ENCODE measurements around the gene SLC9C1. TPM values are rescaled to one million over a fixed set of nuclear protein-coding genes. Genes with fewer than 3 reads are reported as not detected.

Gene SLC9C1
- total RNA-seq, 2 experiments from 2014 or later = not detected

DNA sequence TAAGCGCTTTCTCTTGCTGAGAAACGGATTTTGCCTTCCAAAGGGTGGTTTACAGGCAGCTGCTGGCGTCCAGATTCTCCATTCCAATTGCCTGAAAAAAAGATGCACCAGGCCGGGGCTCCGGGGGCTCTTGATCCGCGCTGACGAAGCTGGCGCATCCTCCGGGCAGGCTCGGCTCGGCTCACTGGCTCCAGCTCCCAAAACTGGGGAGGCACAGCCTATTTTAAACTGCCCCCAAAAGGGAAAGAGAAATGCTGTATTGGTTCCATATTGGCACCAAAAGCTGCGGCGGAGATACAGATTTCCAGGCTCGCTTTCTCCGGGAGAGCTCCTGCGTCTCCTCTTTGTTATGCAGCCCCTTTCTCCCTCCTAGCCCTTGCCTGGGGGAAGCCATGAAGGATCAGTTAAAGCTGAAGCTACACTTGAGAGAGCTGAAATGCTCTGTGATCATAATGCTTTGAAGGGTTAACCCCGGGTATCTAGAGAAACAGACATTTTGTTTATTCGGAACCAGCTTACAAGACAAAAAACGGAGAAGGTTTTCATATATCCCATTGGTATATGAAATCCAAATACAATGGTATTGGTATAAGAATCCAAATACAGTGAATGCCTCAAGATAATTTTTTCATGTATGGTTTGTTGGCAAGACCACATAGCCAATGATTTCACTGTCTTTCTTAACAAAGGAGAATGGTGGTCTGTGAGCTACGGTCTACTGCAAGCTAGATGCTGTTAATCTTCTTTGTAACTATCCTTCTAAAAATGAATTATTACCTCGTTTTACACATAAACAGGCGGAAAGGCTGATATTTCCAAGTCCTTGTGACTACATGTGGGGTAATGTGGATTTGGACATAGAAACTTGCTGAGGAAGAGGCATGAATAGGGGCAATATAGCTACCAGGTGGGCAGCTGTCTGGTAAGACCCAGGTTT is 39.6 kb upstream of the SLC9C1 start:
- DNase-seq = peak in 6 of 14 experiments; percentile 5 to 42 (median 14)
- H3K36me3 ChIP-seq (ENCODE audit: insufficient read depth, low read length) = no peaks in the 10 kb centered on the region
- TF ChIP-seq, protein P1, sequence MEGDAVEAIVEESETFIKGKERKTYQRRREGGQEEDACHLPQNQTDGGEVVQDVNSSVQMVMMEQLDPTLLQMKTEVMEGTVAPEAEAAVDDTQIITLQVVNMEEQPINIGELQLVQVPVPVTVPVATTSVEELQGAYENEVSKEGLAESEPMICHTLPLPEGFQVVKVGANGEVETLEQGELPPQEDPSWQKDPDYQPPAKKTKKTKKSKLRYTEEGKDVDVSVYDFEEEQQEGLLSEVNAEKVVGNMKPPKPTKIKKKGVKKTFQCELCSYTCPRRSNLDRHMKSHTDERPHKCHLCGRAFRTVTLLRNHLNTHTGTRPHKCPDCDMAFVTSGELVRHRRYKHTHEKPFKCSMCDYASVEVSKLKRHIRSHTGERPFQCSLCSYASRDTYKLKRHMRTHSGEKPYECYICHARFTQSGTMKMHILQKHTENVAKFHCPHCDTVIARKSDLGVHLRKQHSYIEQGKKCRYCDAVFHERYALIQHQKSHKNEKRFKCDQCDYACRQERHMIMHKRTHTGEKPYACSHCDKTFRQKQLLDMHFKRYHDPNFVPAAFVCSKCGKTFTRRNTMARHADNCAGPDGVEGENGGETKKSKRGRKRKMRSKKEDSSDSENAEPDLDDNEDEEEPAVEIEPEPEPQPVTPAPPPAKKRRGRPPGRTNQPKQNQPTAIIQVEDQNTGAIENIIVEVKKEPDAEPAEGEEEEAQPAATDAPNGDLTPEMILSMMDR (IDR thresholded peaks at IDR 0.05) = no peak
- Mint-ChIP-seq H3K9me3 (no peaks in the 10 kb centered on the region), H3K27ac (peak overlapping the region; percentile 73), H3K4me3 (peak overlapping the region; percentile 94), H3K36me3 (ENCODE audit: low read depth) (no peaks in the 10 kb centered on the region), H3K4me1 (ENCODE audit: low read depth) (peaks cover 50% of the 10 kb centered on the region), H3K27me3 (no peaks in the 10 kb centered on the region)
- no peaks in the 10 kb centered on the region for H3K9me3 ChIP-seq (ENCODE audit: control insufficient read depth in 1 of 2, insufficient read depth in 1 of 2, low read length in 2 of 2)
- ChIA-PET CTCF (interaction anchor here (0.7 to 1.1 kb wide), 3 partner anchors 25 to 127 kb away, joined by 3 read pairs; no protein-coding TSS in a partner anchor), POLR2A (interaction anchor here (0.6 to 4.6 kb wide), 20 partner anchors 9 to 263 kb away, joined by 3 to 38 read pairs (median 4); partner anchors contain the start of genes ATG3, BTLA, GCSAM and SLC35A5)
- peak overlapping the region; percentile 78 for H3K4me3 ChIP-seq (ENCODE audit: low read length)
- H3K4me1 ChIP-seq (ENCODE audit: insufficient read depth, low read length) = peaks cover 13% of the 10 kb centered on the region
- peak overlapping the region in 1 of 2 donors; percentile 40 for H3K27ac ChIP-seq (ENCODE audit: low read depth in 1 of 2, low read length in 2 of 2)
- intact Hi-C loops (cut with DNase I, micrococcal nuclease) = loop anchor here in 1 of 2 experiments (10.0 kb wide), 1 partner anchor 101 kb away; no protein-coding TSS in a partner anchor
- peak; percentile 60 for ATAC-seq (ENCODE audit: poor library complexity)
- H3K27me3 ChIP-seq (ENCODE audit: control insufficient read depth in 1 of 2, insufficient read depth in 2 of 2, low read length in 2 of 2) = no peaks in the 10 kb centered on the region

DNA sequence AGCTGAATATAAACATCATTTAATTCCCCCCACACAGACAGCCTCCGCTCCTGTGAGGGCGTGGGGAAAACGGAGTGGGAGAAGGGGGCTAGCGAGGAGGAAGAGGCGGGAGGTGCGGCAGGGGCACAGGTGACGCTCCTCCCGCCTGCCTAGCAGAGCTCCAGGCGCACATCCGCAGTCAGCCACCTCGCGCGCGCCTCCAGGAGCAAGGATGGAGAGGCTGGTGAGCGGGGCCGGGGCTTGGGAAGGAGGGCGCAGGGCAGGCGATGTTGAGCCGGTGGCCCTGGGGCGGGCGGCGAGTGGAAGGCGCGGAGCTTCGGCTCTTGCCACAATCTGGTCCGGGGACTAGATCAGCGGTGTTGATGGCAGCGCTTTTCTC is 39.0 kb upstream of the SLC9C1 start, which contains the start of gene CD200:
CD200 (plus strand) TSS at position 155 of the 379 bp plus-strand sequence; CDS start at position 212, 57 bp downstream.
- H3K4me1 Mint-ChIP-seq (ENCODE audit: low read depth) = peaks cover 44% of the 10 kb centered on the region
- Histone ChIP-seq H3K27me3 (ENCODE audit: control insufficient read depth in 1 of 2, insufficient read depth in 2 of 2, low read length in 2 of 2) (no peaks in the 10 kb centered on the region), H3K4me3 (ENCODE audit: low read length) (peak within 1 kb of the TSS; percentile 78), H3K27ac (ENCODE audit: low read depth in 1 of 2, low read length in 2 of 2) (peak within 1 kb of the TSS in 1 of 2 donors; percentile 40), H3K9me3 (ENCODE audit: control insufficient read depth in 1 of 2, insufficient read depth in 1 of 2, low read length in 2 of 2) (no peaks in the 10 kb centered on the region), H3K36me3 (ENCODE audit: insufficient read depth, low read length) (no peaks in the 10 kb centered on the region), H3K4me1 (ENCODE audit: insufficient read depth, low read length) (peaks cover 13% of the 10 kb centered on the region)
- ChIA-PET CTCF (interaction anchor here (0.7 to 1.1 kb wide), 3 partner anchors 24 to 128 kb away, joined by 3 read pairs; no protein-coding TSS in a partner anchor), POLR2A (interaction anchor here (0.6 to 4.6 kb wide), 15 partner anchors 8 to 703 kb away, joined by 3 to 38 read pairs (median 4); partner anchors contain the start of genes ATG3, BTLA, GCSAM and SLC35A5)
- H3K4me3 Mint-ChIP-seq = peak within 1 kb of the TSS; percentile 94
- intact Hi-C loops (cut with DNase I, micrococcal nuclease) = loop anchor here in 1 of 2 experiments (10.0 kb wide), 1 partner anchor 102 kb away; no protein-coding TSS in a partner anchor
- TF ChIP-seq, protein P1 (IDR thresholded peaks at IDR 0.05) = no peak
- ATAC-seq (ENCODE audit: poor library complexity) (peak; percentile 77), DNase-seq (peak in 13 of 14 experiments; percentile 19 to 70 (median 36))
- peak within 1 kb of the TSS; percentile 73 for H3K27ac Mint-ChIP-seq
- no peaks in the 10 kb centered on the region for H3K36me3 Mint-ChIP-seq (ENCODE audit: low read depth)
- no peaks in the 10 kb centered on the region for H3K9me3 Mint-ChIP-seq
- no peaks in the 10 kb centered on the region for H3K27me3 Mint-ChIP-seq

DNA sequence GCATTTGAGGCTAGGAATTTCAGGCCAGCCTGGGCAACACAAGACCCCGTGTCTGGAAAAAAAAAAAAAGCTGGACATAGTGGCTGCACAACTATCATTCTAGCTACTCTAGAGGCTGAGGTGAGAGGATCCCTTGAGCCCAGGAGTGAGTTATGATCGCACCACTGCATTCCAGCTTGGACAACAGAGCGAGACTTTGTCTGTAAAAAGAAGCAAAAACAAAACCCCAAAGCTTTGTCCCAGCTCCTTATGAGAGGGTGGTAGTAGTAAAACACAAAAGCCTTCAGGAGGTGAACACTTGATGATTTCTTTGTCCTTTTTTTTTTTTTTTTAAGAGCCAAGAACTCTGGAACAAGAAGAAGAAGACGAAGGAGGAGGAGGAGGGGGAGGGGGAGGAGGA is 37.8 kb upstream of the SLC9C1 start:
- Histone ChIP-seq H3K27me3 (ENCODE audit: control insufficient read depth in 1 of 2, insufficient read depth in 2 of 2, low read length in 2 of 2) (no peaks in the 10 kb centered on the region), H3K36me3 (ENCODE audit: insufficient read depth, low read length) (no peaks in the 10 kb centered on the region), H3K9me3 (ENCODE audit: control insufficient read depth in 1 of 2, insufficient read depth in 1 of 2, low read length in 2 of 2) (no peaks in the 10 kb centered on the region), H3K4me3 (ENCODE audit: low read length) (no peak overlapping the region), H3K4me1 (ENCODE audit: insufficient read depth, low read length) (peaks cover 13% of the 10 kb centered on the region), H3K27ac (ENCODE audit: low read depth in 1 of 2, low read length in 2 of 2) (no peak overlapping the region)
- Mint-ChIP-seq H3K27ac (no peak overlapping the region), H3K36me3 (ENCODE audit: low read depth) (no peaks in the 10 kb centered on the region), H3K9me3 (no peaks in the 10 kb centered on the region), H3K4me3 (peak overlapping the region; percentile 74), H3K27me3 (peaks cover 4% of the 10 kb centered on the region), H3K4me1 (ENCODE audit: low read depth) (peaks cover 35% of the 10 kb centered on the region)
- POLR2A ChIA-PET = interaction anchor here (4.6 kb wide), 1 partner anchor 167 kb away, joined by 38 read pairs; the partner anchor contains the start of gene BTLA
- TF ChIP-seq, protein P1 (IDR thresholded peaks at IDR 0.05) = no peak
- CTCF ChIA-PET = no interaction called here
- ATAC-seq (ENCODE audit: poor library complexity) (no peak), DNase-seq (no peak)
- intact Hi-C loops (cut with DNase I, micrococcal nuclease) = loop anchor here in 1 of 2 experiments (10.0 kb wide), 1 partner anchor 103 kb away; no protein-coding TSS in a partner anchor
